HT-29 (cell line): Measurements from ENCODE around the gene TRAF3IP1. TPM values are rescaled to one million over a fixed set of nuclear protein-coding genes. Genes with fewer than 3 reads are reported as not detected.
A peak's percentile ranks its signal among the peaks of the same experiment; 100 is the strongest.

ENCODE experiments used
- DNase-seq: peaks from one replicate; pipeline ENCODE4 v3.0.0-alpha.2; 2015; ENCODE audit warnings: low spot score
- total RNA-seq: library from RNA; depleted of rRNA; stranded (reverse); fragments of >200 nt; shearing (Covaris generic); gene quantifications from 2 replicates; pipeline ENCODE4 v1.2.3, GENCODE V29; 2014

The TRAF3IP1 gene
- total RNA-seq, 1 experiment from 2014 or later, result 2.4 TPM

GRCh38 chr2:238407566-238407965 is 87.2 kb downstream of the TRAF3IP1 start:
- no peak for DNase-seq

- DNase-seq, result no peak
Observed at GRCh38 chr2:238408615-238409340, 88.5 kb downstream of the TRAF3IP1 start.

DNA sequence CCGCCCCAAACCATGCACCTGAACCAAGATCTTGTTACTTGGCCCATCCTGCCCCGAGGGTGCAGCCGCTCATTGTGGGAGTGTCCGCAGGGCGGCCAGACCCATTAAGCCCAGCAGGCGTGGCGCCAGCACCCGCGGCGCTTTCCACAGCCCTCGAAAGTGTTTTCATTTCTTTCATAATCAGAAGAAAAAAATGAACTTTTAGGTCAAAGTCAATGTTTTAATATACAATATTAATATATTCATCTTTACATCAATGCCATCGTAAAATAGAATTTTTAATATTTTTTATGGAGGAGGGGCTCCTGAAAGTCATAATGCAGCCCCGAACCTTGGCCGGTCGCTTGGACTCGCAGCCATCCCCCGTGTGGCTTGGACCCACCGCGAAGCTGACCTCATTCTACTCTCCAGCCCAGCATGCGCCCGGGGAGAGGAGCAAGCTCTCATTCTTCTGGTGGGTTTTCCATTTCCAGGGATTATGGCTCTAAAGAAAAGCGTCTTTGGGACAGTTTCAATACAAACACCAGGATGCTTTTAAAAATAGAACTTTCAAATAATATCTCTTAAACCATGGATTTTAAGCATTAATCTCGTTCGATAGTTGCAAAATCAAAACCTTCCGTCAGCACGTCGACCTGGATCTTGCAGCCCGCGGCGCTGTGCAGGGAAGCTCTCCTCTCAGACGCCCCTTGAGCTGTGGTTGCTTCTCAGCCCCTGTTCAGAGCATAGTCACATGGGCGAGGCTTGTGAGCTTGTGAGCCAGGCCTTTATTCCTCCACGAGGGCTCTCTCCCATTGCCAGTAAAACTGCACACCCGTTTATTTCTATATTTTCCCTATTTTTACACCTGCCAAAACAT is 89.3 kb downstream of the TRAF3IP1 start:
- no peak for DNase-seq

DNA sequence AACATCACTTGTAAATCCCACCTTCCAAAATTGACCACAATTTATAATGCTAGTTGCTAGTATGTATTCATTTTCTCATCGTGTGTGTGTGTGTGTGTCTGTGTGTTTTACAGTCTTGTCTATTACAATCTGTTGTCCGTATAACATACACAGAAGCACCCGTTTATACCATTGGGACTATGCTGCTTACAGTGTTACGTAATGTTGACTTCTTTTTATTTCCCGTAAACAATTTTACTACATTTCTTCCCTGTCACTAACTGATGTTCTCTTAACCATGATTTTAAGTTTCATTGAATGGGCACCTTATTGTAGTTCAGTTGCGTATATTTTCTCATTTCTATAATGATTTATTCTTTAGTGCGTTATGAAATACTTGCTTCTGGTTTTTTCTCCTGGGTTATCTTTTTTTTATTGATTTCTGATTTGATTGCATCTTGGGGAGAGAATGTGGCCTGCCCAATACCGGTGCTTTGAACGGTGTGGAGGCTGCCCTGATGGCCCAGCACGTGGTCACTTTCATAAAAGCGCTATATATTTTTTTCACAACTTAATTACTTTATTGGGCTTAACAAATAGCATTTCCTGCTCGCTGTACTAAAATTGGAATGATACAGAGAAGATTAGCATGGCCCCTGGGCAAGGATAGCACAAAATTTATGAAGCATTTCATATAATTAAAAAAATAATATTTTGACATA is 91.9 kb downstream of the TRAF3IP1 start:
- no peak for DNase-seq

GRCh38 chr2:238413368-238413767 is 93.0 kb downstream of the TRAF3IP1 start:
- DNase-seq, result no peak

- DNase-seq, result no peak
Observed at GRCh38 chr2:238415036-238415764, 94.9 kb downstream of the TRAF3IP1 start.

- no peak for DNase-seq
Observed at GRCh38 chr2:238415893-238416292, 95.6 kb downstream of the TRAF3IP1 start.

- no peak for DNase-seq
Observed at GRCh38 chr2:238418196-238418998, 98.1 kb downstream of the TRAF3IP1 start.

GRCh38 chr2:238418999-238419546 is 98.8 kb downstream of the TRAF3IP1 start:
- no peak for DNase-seq

DNA sequence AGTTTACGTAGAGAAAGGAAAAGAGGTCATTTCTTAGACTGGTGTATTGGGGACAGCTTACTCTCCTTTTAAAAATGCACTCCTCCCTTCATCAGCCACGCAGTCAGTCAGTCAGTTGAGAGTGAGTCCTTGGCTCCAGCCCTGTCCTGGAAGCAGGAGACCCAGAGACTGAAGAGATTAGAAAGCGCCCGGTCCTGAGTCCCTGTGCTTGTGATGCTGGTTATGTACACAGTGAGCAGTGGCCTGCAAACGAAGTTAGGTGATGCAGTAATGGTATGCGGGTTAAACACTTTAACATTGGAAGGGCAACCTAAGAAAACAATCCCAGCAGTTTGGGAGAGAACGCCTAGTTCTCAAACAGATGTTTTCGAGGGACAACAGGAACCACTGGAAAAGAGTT is 100.1 kb downstream of the TRAF3IP1 start:
- DNase-seq, result no peak

DNA sequence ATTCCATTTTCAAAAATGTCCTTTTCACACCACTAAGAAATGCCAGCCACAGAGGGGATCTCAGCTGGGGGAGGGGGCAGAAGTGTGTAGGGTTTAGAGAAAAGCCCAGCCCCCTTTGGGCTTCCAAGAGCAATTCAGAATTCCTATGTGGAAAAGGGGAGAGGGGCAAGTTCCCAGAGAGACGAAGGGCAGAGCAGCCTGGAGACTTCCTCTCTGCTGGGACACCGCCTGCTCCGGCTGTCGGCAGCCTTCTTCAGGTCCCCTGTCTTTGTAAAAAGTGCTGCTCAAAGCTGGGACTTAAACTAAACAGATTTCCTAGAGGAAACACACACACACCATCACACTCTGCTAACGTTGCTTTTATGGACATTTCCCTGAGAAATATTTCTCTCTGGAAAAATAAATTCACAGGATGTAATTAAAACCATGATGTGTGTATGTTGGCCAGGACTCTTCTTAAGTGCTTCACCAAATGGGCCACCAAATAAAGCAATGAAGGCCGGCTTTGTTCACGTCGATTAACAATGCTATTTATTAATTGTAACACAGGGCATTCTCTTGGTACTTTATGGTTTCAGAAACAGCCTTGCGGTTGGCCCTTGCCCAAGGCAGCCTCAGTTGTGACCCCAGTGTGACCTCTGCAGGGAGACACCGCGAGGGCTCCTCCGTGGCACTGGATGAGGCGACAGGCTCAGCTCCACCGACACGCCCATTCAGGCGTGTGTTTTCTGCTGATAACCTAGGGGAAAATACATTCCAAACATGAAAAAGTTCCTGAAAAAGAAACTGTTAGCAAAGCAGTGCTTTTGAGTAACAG is 100.8 kb downstream of the TRAF3IP1 start:
- DNase-seq, result peak; percentile 31

DNA sequence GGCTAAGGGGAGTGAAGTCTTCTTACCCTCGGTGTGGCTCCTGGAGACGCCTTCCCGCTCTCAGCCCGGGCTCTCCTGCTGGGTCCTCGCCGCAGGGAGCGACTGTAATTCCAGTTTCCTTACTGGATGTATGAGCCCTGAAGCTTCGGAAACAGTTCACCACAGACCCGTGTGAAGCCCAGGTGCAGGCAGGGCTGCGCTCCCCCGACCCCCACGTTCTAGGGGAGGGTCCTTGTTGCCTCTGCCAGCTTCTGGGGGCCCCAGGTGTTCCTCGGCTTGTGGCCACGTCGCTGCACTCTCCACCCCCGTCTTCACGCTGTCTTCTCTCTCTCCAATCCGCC is 101.3 kb downstream of the TRAF3IP1 start:
- DNase-seq, result no peak

DNA sequence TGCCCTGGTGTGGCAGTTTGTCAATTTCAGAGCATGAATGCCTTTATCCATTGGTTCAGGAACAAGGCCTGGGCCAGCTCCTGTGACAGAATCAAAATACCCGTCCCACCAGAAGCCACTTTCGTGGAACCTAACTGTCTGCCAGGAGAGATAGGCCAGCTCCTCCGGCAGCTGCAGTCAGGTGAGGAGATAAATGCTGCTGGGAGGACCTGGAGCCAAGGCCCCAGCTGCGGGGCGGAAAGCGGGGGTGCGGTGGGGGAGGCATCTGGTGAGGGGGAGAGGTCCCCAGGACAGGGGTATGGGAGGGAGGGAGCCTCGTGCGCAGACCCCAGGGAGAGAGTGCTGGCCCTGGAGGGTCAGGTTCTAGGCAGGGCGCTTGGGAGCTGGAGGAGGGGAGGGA is 102.0 kb downstream of the TRAF3IP1 start:
- DNase-seq, result no peak

- DNase-seq, result no peak
Observed at GRCh38 chr2:238422940-238423339, 102.6 kb downstream of the TRAF3IP1 start.

DNA sequence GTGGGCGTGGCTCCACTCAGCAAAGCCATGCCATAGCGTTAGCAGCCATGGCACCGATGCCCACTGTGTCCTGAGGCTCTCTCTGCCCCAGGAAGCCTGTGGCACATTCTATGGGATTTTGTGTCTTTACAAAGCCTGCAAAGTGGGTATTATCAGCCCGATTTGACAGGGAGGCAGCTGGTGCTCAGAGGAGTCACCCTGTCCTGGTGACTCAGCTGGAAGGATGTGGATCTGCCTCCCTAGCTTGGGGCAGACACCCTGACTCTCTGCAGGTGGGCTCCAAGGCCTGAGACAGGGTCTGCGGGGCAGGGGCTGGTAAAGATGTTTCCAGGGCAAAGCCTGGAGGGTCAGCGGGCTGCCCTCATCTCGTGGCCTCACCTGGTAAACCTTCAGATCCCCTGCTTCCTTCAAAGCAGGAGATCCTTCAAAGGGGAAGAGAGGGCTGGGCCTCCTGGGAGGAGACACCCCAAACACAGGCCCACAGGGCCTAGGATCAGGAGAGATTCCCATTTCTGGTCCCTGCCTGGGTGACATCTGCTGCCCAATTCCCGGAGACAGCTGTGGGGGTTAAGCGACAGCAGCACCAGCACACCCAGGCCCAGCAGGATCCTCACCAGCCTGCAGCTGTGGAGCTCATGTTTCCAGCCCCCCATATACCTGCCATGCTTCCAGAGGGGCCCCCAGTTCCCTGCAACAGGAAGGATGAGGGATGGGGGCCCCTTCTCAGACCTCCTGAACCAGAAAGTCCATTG is 103.4 kb downstream of the TRAF3IP1 start:
- no peak for DNase-seq

DNA sequence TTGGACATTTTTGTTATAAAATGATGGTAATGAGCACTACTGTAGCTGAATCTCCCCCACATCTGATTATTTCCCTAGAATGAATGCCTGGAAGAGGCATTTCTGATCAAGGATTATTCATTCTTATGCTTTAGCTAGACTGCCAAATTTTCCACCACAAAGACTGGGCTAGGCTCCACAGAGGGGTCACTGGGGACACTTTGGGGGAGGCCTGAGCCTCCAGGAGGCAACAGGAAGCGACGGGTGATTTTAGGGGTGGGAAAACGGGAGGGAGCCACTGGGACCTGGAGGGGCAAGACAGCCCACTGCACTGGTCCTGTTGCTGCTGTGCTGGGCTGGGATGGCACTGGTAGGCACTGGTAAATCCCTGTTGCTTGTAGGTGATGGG is 104.0 kb downstream of the TRAF3IP1 start:
- DNase-seq, result no peak

- DNase-seq, result no peak
Observed at GRCh38 chr2:238425505-238425978, 105.2 kb downstream of the TRAF3IP1 start.

DNA sequence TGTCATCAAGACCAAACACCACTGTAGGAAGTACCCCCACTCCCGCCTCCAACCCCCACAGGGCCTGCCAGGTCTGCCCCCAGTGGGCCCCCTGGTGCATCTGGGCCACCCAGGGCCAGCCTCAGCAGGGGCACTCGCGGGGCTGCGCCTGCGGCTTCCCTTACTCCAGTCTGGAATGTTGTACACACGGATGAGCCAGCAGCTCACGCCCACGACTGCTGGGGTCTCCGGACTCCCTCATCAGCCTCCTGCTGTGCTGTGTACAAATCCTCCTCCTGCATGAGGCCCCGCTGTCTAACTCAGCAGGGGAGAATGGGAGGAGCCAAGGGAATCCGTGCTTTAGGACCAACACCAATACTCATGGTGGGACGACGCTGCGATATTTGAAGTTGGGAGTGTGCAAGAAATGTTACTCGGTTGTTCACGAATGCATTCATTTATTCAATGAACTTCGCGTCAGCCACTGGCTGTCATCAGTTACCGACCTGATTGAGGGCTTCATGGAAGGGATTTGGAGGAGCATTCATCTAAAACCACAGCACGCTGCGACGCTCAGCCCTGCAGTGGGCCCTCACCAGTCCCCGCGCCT is 105.8 kb downstream of the TRAF3IP1 start:
- DNase-seq, result no peak
